GM19238 (cell line): ENCODE measurements around the gene MPZ.
"Not testable (repeated sequence)": the region's sequence is repeated elsewhere in the genome, so short reads cannot be mapped to it uniquely, and the experiment has no call there.

Source experiments
- DNase-seq: peaks from one replicate; pipeline ENCODE4 v3.0.0; 2011; ENCODE audit warnings: low spot score; ENCODE audit not compliant: insufficient read length

The MPZ gene

GRCh38 chr1:161255955-161256520 lies 53.7 kb downstream of the MPZ start:
- DNase-seq: not testable (repeated sequence)

GRCh38 chr1:161255302-161255701 lies 54.5 kb downstream of the MPZ start:
- DNase-seq: not testable (repeated sequence)
